Body of pancreas (tissue), 4 donors: ENCODE data around the gene CHRDL1. TPM values are rescaled to one million over a fixed set of nuclear protein-coding genes. Genes with fewer than 3 reads are reported as not detected.

Experiments
- ATAC-seq: fragments of 150-250 bp; one replicate; pipeline ENCODE4 v1.9.1; 2016
- DNase-seq, 4 donors: peaks; one replicate each; pipeline ENCODE4 v3.0.0-alpha.2; 2019
- H3K27ac ChIP-seq, 4 donors: fragments of 200-600 bp; sonication (generic); 1 replicate in 3 of 4; 2 replicates in 1 of 4; pipeline versions ENCODE4 v1.5.1 to v1.6.1; 2016 to 2019; ENCODE audit warnings: mild to moderate bottlenecking in 1 of 4, mixed read lengths in 1 of 4, moderate library complexity in 1 of 4
- H3K27me3 ChIP-seq, 2 donors: fragments of 200-600 bp; sonication (generic); one replicate each; pipeline ENCODE4 v1.6.0; 2016; ENCODE audit warnings: mild to moderate bottlenecking in 1 of 2
- H3K36me3 ChIP-seq, 2 donors: fragments of 200-600 bp; sonication (generic); replicated peaks in 1 of 2; 2 replicates each; pipeline ENCODE4 v1.5.1; 2016; ENCODE audit warnings: low read depth in 2 of 2; ENCODE audit not compliant: insufficient read depth in 1 of 2
- H3K4me1 ChIP-seq: fragments of 200-600 bp; sonication (generic); one replicate; pipeline ENCODE4 v1.6.0; 2016
- H3K4me3 ChIP-seq, 2 donors: fragments of 200-600 bp; sonication (generic); 1 replicate in 1 of 2; 2 replicates in 1 of 2; pipeline ENCODE4 v1.5.1; 2016 to 2019
- H3K9me3 ChIP-seq, 3 donors: fragments of 200-600 bp; sonication (generic); 1 replicate in 2 of 3; 2 replicates in 1 of 3; pipeline ENCODE4 v1.5.1; 2016
- POLR2A ChIP-seq, 3 donors: fragments of 450-650 bp; IDR thresholded peaks; one replicate each; pipeline ENCODE4 v1.6.1; 2016; ENCODE audit warnings: antibody characterized with exemption in 3 of 3, mild to moderate bottlenecking in 2 of 3
- WGBS, 2 donors: methylation state at CpG; one replicate each; pipeline ENCODE4 v1.1.5; 2017; 5-methylcytosine and 5-hydroxymethylcytosine counted together
- intact Hi-C: fragments of 100-400 bp; cut with DNase I; formaldehyde crosslinking; loops from one replicate; pipeline ENCODE4 v1.15.1; 2023
- total RNA-seq, 2 donors: library from RNA; depleted of rRNA; stranded (reverse); fragments of >200 nt; gene quantifications; one replicate each; pipeline ENCODE4 v1.1.0, GENCODE V29; 2016
- TF ChIP-seq, protein P1 (sequence below), 7 experiments: fragments of 450-650 bp in 4 of 7; fragments of 200-600 bp in 3 of 7; sonication (generic) in 3 of 7; IDR thresholded peaks; one replicate each; pipeline ENCODE4 v1.5.1; 2016 to 2019; ENCODE audit warnings: antibody characterized with exemption in 7 of 7

Gene CHRDL1
- total RNA-seq, 2 donors from 2014 or later = 13.0 to 16.5 TPM

DNA sequence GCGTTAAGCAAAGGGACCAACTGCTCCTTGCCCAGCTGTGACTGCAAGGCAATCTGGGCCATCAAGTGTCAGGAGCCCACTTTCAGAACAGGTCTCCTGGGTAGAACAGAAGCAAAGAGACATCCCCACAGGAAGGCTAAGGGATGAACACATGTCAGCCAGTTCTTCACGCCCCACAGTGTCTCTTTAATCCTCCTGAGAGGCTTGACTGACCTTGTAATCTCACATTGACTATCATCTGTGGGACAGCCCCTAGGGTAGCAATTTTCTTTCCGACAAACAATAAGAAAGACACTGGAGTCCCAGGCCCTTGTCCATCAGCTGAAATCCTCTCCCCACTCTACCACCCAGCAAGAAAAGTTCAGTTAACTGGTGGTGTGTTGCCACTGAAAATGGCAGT lies 1.0 kb downstream of the CHRDL1 start:
- Histone ChIP-seq H3K4me1 (no peaks in the 10 kb centered on the region), H3K27ac (no peak overlapping the region), H3K4me3 (no peak overlapping the region), H3K36me3 (no peaks in the 10 kb centered on the region), H3K27me3 (no peaks in the 10 kb centered on the region), H3K9me3 (no peaks in the 10 kb centered on the region)
- DNase-seq (no peak), ATAC-seq (no peak)
- 85 to 93% methylated on average over 2 of the region's 3 CpGs for WGBS, 2 donors
- TF ChIP-seq, protein P1, sequence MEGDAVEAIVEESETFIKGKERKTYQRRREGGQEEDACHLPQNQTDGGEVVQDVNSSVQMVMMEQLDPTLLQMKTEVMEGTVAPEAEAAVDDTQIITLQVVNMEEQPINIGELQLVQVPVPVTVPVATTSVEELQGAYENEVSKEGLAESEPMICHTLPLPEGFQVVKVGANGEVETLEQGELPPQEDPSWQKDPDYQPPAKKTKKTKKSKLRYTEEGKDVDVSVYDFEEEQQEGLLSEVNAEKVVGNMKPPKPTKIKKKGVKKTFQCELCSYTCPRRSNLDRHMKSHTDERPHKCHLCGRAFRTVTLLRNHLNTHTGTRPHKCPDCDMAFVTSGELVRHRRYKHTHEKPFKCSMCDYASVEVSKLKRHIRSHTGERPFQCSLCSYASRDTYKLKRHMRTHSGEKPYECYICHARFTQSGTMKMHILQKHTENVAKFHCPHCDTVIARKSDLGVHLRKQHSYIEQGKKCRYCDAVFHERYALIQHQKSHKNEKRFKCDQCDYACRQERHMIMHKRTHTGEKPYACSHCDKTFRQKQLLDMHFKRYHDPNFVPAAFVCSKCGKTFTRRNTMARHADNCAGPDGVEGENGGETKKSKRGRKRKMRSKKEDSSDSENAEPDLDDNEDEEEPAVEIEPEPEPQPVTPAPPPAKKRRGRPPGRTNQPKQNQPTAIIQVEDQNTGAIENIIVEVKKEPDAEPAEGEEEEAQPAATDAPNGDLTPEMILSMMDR (IDR thresholded peaks at IDR 0.05) = no peak
- TF ChIP-seq POLR2A (IDR thresholded peaks at IDR 0.05) = no peak
- intact Hi-C loops = no loop called here

GRCh38 chrX:110791071-110791470 lies 4.5 kb downstream of the CHRDL1 start:
- no peaks in the 10 kb centered on the region for H3K36me3 ChIP-seq
- DNase-seq (no peak), ATAC-seq (no peak)
- H3K4me3 ChIP-seq = no peak overlapping the region
- no peak for TF ChIP-seq POLR2A (IDR thresholded peaks at IDR 0.05)
- TF ChIP-seq, protein P1 (IDR thresholded peaks at IDR 0.05) = no peak
- H3K9me3 ChIP-seq = no peaks in the 10 kb centered on the region
- H3K27me3 ChIP-seq = no peaks in the 10 kb centered on the region
- WGBS, 2 donors = 57% methylated on average over 5 of the region's 5 CpGs; no CpG with 5 or more reads in 1 of the 2 donors
- intact Hi-C loops = no loop called here
- H3K4me1 ChIP-seq = no peaks in the 10 kb centered on the region
- no peak overlapping the region for H3K27ac ChIP-seq

GRCh38 chrX:110786486-110786885 lies 9.1 kb downstream of the CHRDL1 start:
- DNase-seq = no peak
- no peaks in the 10 kb centered on the region for H3K9me3 ChIP-seq
- intact Hi-C loops = no loop called here
- no peak for ATAC-seq
- H3K27ac ChIP-seq = no peak overlapping the region
- H3K4me3 ChIP-seq = no peak overlapping the region
- WGBS, 2 donors = 92 to 93% methylated on average over 4 of the region's 4 CpGs
- H3K27me3 ChIP-seq = no peaks in the 10 kb centered on the region
- H3K36me3 ChIP-seq = no peaks in the 10 kb centered on the region
- H3K4me1 ChIP-seq = no peaks in the 10 kb centered on the region
- TF ChIP-seq, protein P1 (IDR thresholded peaks at IDR 0.05) = no peak
- no peak for TF ChIP-seq POLR2A (IDR thresholded peaks at IDR 0.05)

DNA sequence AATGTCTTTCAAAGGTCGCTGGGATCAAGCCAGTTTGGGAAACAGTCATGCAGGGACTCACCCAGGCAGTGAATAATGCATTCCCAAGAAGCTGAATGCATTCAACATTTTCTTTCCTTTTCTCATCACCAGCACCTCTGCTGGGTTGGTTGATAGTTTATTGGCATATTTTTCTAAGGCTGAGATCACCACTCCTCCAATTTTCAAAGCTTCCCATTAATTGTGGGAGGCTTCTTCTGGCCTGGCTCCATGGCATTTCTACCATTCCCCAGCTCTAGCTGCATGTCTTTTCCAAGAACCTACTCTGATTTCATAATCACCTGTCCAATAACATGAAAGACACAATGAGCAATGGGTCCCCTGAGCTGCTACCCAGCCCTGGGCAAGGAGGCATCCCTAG lies 35.8 kb downstream of the CHRDL1 start:
- TF ChIP-seq POLR2A (IDR thresholded peaks at IDR 0.05) = no peak
- TF ChIP-seq, protein P1 (IDR thresholded peaks at IDR 0.05) = no peak
- H3K27ac ChIP-seq = no peak overlapping the region
- intact Hi-C loops = no loop called here
- H3K4me1 ChIP-seq = no peaks in the 10 kb centered on the region
- 60 to 78% methylated on average over 1 of the region's 1 CpG for WGBS, 2 donors
- H3K4me3 ChIP-seq = no peak overlapping the region
- no peaks in the 10 kb centered on the region for H3K9me3 ChIP-seq
- H3K27me3 ChIP-seq = no peaks in the 10 kb centered on the region
- DNase-seq (no peak), ATAC-seq (no peak)
- H3K36me3 ChIP-seq = no peaks in the 10 kb centered on the region

GRCh38 chrX:110758781-110759422 lies 36.7 kb downstream of the CHRDL1 start:
- intact Hi-C loops = no loop called here
- H3K4me1 ChIP-seq = no peaks in the 10 kb centered on the region
- no peak overlapping the region for H3K4me3 ChIP-seq
- no peaks in the 10 kb centered on the region for H3K27me3 ChIP-seq
- no peak overlapping the region for H3K27ac ChIP-seq
- H3K36me3 ChIP-seq = no peaks in the 10 kb centered on the region
- no peaks in the 10 kb centered on the region for H3K9me3 ChIP-seq
- TF ChIP-seq, protein P1 (IDR thresholded peaks at IDR 0.05) = no peak
- no peak for TF ChIP-seq POLR2A (IDR thresholded peaks at IDR 0.05)
- 71 to 79% methylated on average over 6 to 7 of the region's 7 CpGs for WGBS, 2 donors
- no peak for DNase-seq
- no peak for ATAC-seq
